Measurements from ENCODE around the gene SH3RF3. TPM values are rescaled to one million over a fixed set of nuclear protein-coding genes. Genes with fewer than 3 reads are reported as not detected.
A peak's percentile ranks its signal among the peaks of the same experiment; 100 is the strongest.

The SH3RF3 gene
- total RNA-seq, 4 donors from 2014 or later, result 2.8 to 5.7 (median 3.0) TPM

DNA sequence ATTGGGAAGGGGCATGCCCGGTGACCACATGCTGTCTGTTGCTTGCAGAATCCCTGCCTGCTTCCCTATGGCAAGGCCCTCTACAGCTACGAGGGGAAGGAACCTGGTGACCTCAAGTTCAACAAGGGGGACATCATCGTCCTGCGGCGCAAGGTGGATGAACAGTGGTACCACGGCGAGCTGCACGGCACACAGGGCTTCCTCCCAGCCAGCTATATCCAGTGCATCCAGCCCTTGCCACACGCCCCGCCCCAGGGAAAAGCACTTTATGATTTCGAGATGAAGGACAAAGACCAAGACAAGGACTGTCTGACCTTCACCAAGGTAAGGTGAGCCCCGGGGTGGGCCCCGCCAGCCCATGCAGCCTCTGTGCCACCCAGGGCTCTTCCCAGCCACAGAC is 218.6 kb downstream of the SH3RF3 start:
- in situ Hi-C loops (cut with MboI; ENCODE audit: low sequenced_read_pairs in 4 of 4), result no loop called here
- Histone ChIP-seq H3K9me3 (no peaks in the 10 kb centered on the region), H3K27me3 (no peaks in the 10 kb centered on the region), H3K27ac (no peak overlapping the region), H3K4me3 (no peak overlapping the region), H3K36me3 (no peaks in the 10 kb centered on the region), H3K4me1 (peaks cover 35 to 36% of the 10 kb centered on the region in 2 donors)
- no peak for TF ChIP-seq POLR2A (IDR thresholded peaks at IDR 0.05)
- TF ChIP-seq, protein P1, sequence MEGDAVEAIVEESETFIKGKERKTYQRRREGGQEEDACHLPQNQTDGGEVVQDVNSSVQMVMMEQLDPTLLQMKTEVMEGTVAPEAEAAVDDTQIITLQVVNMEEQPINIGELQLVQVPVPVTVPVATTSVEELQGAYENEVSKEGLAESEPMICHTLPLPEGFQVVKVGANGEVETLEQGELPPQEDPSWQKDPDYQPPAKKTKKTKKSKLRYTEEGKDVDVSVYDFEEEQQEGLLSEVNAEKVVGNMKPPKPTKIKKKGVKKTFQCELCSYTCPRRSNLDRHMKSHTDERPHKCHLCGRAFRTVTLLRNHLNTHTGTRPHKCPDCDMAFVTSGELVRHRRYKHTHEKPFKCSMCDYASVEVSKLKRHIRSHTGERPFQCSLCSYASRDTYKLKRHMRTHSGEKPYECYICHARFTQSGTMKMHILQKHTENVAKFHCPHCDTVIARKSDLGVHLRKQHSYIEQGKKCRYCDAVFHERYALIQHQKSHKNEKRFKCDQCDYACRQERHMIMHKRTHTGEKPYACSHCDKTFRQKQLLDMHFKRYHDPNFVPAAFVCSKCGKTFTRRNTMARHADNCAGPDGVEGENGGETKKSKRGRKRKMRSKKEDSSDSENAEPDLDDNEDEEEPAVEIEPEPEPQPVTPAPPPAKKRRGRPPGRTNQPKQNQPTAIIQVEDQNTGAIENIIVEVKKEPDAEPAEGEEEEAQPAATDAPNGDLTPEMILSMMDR (IDR thresholded peaks at IDR 0.05 in 4 of 5, conservative IDR thresholded peaks at IDR 0.05 in 1 of 5), result no peak
- ATAC-seq, result no peak
- no peak for DNase-seq
- intact Hi-C loops (cut with DNase I; ENCODE audit: low total_unique reads), result no loop called here

DNA sequence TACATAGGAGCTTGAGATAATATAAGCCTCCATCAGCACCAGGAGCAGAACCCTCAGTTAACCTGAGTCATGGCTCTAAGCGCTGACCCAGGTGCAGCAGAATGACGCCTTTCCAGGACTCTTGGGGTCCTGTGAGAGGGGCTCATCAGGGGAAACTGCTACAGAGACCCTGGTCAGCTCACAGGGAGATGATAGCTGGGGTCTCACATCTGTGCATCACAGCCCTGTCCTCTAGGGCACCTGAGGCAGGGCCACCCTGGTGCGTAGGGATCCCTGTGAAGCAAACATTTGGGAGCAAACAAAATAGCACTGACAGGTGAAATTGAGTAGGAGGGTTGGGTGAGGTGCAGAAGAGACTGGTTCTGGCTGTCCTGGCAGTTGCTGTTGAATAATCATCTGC is 219.2 kb downstream of the SH3RF3 start:
- ATAC-seq, result no peak
- Histone ChIP-seq H3K9me3 (no peaks in the 10 kb centered on the region), H3K27ac (no peak overlapping the region), H3K4me3 (no peak overlapping the region), H3K36me3 (no peaks in the 10 kb centered on the region), H3K4me1 (peaks cover 41 to 42% of the 10 kb centered on the region in 2 donors), H3K27me3 (no peaks in the 10 kb centered on the region)
- in situ Hi-C loops (cut with MboI; ENCODE audit: low sequenced_read_pairs in 4 of 4), result no loop called here
- TF ChIP-seq, protein P1 (IDR thresholded peaks at IDR 0.05 in 4 of 5, conservative IDR thresholded peaks at IDR 0.05 in 1 of 5), result no peak
- no peak for TF ChIP-seq POLR2A (IDR thresholded peaks at IDR 0.05)
- intact Hi-C loops (cut with DNase I; ENCODE audit: low total_unique reads), result no loop called here
- no peak for DNase-seq

GRCh38 chr2:109348671-109349502 is 219.9 kb downstream of the SH3RF3 start:
- peaks cover 41 to 44% of the 10 kb centered on the region in 2 donors for H3K4me1 ChIP-seq
- no peak overlapping the region for H3K4me3 ChIP-seq
- H3K27ac ChIP-seq, result peak overlapping the region in 3 of 4 donors; percentile 15 to 25 (median 18)
- no peaks in the 10 kb centered on the region for H3K27me3 ChIP-seq
- no peak for TF ChIP-seq POLR2A (IDR thresholded peaks at IDR 0.05)
- TF ChIP-seq, protein P1 (IDR thresholded peaks at IDR 0.05 in 4 of 5, conservative IDR thresholded peaks at IDR 0.05 in 1 of 5), result no peak
- H3K9me3 ChIP-seq, result no peaks in the 10 kb centered on the region
- DNase-seq (no peak), ATAC-seq (no peak)
- H3K36me3 ChIP-seq, result no peaks in the 10 kb centered on the region
- in situ Hi-C loops (cut with MboI; ENCODE audit: low sequenced_read_pairs in 4 of 4) (no loop called here), intact Hi-C loops (cut with DNase I; ENCODE audit: low total_unique reads) (no loop called here)

DNA sequence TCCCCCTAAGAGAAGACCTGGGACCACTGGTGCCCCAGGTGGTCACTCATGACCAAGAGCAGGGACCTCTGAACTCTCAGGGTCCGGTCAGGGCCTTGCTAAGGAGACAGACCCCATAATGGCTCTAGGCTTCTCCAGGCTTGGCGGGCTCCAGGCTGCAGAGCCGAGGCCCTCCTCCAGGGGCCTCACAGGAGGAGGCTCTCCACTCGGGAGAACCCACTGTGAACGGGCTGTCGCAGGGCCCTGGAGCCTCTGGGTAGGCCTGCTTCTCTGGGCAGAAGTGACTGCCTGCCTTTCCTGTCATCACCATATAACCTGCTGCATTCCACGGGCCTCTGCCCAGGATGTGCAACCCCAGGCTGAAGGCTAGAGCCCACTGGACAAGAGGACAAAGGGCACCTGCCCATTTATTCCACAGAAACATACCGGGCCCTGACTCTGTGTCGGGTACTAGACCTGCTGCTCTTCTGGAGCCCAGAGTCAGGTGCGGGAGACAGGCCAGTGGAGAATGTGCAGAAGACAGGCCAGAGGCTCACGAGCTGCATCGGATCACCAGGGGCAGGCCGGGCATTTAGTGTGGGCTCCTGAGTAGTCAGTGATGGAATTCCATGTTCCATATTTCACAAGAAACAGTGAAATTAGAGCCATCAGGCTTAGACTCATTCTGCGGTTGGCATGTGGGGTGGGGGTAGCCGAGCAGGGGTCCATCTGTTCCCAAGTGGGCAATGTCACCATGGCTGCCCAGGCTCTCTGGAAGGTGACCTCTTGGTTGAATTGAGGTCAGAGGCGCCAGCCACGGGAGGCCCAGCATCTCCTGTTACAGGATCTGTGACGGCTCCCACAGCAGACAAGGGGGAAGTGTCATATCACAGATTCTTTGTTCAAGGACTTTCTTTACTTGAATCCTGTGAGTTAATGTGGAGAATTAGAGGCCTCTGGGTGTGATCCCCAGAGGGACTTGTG is 220.8 kb downstream of the SH3RF3 start:
- no peak for ATAC-seq
- no peaks in the 10 kb centered on the region for H3K27me3 ChIP-seq
- DNase-seq, result no peak
- H3K9me3 ChIP-seq, result no peaks in the 10 kb centered on the region
- in situ Hi-C loops (cut with MboI; ENCODE audit: low sequenced_read_pairs in 4 of 4), result no loop called here
- H3K4me1 ChIP-seq, result peaks cover 41 to 44% of the 10 kb centered on the region in 2 donors
- H3K36me3 ChIP-seq, result no peaks in the 10 kb centered on the region
- TF ChIP-seq, protein P1 (IDR thresholded peaks at IDR 0.05 in 4 of 5, conservative IDR thresholded peaks at IDR 0.05 in 1 of 5), result peak in 1 of 5 experiments; percentile 26
- no peak for TF ChIP-seq POLR2A (IDR thresholded peaks at IDR 0.05)
- H3K4me3 ChIP-seq, result no peak overlapping the region
- peak overlapping the region; percentile 15 to 68 (median 38) for H3K27ac ChIP-seq
- intact Hi-C loops (cut with DNase I; ENCODE audit: low total_unique reads), result no loop called here
